ENCODE data around the gene UBE2N.

GRCh38 chr12:93453633-93454032 is 11.9 kb upstream of the UBE2N start:
- TF ChIP-seq EZH2 (IDR thresholded peaks at IDR 0.05; ENCODE audit: low read depth, unreplicated experiment) (no peak), ZNF114 (CRISPR knock-in tag; IDR thresholded peaks at IDR 0.05) (no peak)
- TF ChIP-seq, protein P1, sequence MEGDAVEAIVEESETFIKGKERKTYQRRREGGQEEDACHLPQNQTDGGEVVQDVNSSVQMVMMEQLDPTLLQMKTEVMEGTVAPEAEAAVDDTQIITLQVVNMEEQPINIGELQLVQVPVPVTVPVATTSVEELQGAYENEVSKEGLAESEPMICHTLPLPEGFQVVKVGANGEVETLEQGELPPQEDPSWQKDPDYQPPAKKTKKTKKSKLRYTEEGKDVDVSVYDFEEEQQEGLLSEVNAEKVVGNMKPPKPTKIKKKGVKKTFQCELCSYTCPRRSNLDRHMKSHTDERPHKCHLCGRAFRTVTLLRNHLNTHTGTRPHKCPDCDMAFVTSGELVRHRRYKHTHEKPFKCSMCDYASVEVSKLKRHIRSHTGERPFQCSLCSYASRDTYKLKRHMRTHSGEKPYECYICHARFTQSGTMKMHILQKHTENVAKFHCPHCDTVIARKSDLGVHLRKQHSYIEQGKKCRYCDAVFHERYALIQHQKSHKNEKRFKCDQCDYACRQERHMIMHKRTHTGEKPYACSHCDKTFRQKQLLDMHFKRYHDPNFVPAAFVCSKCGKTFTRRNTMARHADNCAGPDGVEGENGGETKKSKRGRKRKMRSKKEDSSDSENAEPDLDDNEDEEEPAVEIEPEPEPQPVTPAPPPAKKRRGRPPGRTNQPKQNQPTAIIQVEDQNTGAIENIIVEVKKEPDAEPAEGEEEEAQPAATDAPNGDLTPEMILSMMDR (conservative IDR thresholded peaks at IDR 0.05; ENCODE audit: low read depth in 2 of 2) = no peak

All from GM23338 (cell line).